Activated CD4-positive, alpha-beta memory T cell treated with anti-CD3 and anti-CD28 coated beads for 36 hours (primary cell): ENCODE results near the gene C1QBP. TPM values are rescaled to one million over a fixed set of nuclear protein-coding genes. Genes with fewer than 3 reads are reported as not detected.
A peak's percentile ranks its signal among the peaks of the same experiment; 100 is the strongest.
"Not testable (repeated sequence)": the region's sequence is repeated elsewhere in the genome, so short reads cannot be mapped to it uniquely, and the experiment has no call there.

Experiments
- CTCF ChIA-PET: fragments of 350-600 bp; sonication (Branson Sonifier 250); formaldehyde crosslinking; loops from one replicate; lab custom pipeline; 2021; ENCODE audit warnings: antibody characterized with exemption, inconsistent platforms; lab: Charles Lee
- POLR2A ChIA-PET: fragments of 350-600 bp; sonication (Branson Sonifier 250); formaldehyde crosslinking; loops from one replicate; lab custom pipeline; 2021; ENCODE audit warnings: antibody characterized with exemption; lab: Charles Lee
- DNase-seq: peaks from one replicate; pipeline ENCODE4 v3.0.0-alpha.2; 2020
- H3K27ac Mint-ChIP-seq: one replicate; pipeline ENCODE4 v1.8.0; 2021; ENCODE audit warnings: mixed read lengths
- H3K27me3 Mint-ChIP-seq: one replicate; pipeline ENCODE4 v1.8.0; 2021; ENCODE audit warnings: mixed read lengths
- H3K36me3 Mint-ChIP-seq: one replicate; pipeline ENCODE4 v1.8.0; 2021; ENCODE audit warnings: mixed read lengths
- H3K4me1 Mint-ChIP-seq: one replicate; pipeline ENCODE4 v1.8.0; 2021; ENCODE audit warnings: low read depth, mixed read lengths
- H3K4me3 Mint-ChIP-seq: one replicate; pipeline ENCODE4 v1.8.0; 2021; ENCODE audit warnings: mild to moderate bottlenecking, mixed read lengths
- H3K9me3 Mint-ChIP-seq: one replicate; pipeline ENCODE4 v1.8.0; 2021; ENCODE audit warnings: mixed read lengths
- intact Hi-C: fragments of 100-400 bp; cut with micrococcal nuclease; formaldehyde crosslinking; loops from one replicate; pipeline ENCODE4 v1.15.1; 2023
- total RNA-seq, 2 experiments: library from RNA; stranded (reverse); gene quantifications; one replicate each; pipeline ENCODE4 v1.2.3, GENCODE V29; 2021

The C1QBP gene
- total RNA-seq, 2 experiments from 2014 or later, result 342 TPM

GRCh38 chr17:5431234-5431633, 7.7 kb downstream of the C1QBP start:
- not testable (repeated sequence) for H3K9me3 Mint-ChIP-seq

GRCh38 chr17:5430413-5430999, 8.4 kb downstream of the C1QBP start:
- CTCF ChIA-PET, result interaction anchor here (0.8 to 2.9 kb wide), 2 partner anchors 9 to 11 kb away, joined by 3 to 14 read pairs; partner anchors contain the start of gene C1QBP
- peaks cover 55% of the 10 kb centered on the region for H3K36me3 Mint-ChIP-seq
- H3K4me3 Mint-ChIP-seq, result no peak overlapping the region
- no peak for DNase-seq
- H3K27me3 Mint-ChIP-seq, result no peaks in the 10 kb centered on the region
- intact Hi-C loops, result no loop called here
- POLR2A ChIA-PET, result no interaction called here
- no peaks in the 10 kb centered on the region for H3K9me3 Mint-ChIP-seq
- H3K27ac Mint-ChIP-seq, result peak overlapping the region; percentile 56
- H3K4me1 Mint-ChIP-seq, result peaks cover 8% of the 10 kb centered on the region

More at GRCh38 chr17:5431234-5431633, 7.7 kb downstream of the C1QBP start:
- H3K27me3 Mint-ChIP-seq, POLR2A ChIA-PET, H3K4me3 Mint-ChIP-seq, intact Hi-C loops, DNase-seq: not testable (repeated sequence)
- peaks cover 51% of the 10 kb centered on the region for H3K36me3 Mint-ChIP-seq
- CTCF ChIA-PET, result interaction anchor here (2.9 kb wide), 1 partner anchor 8 kb away, joined by 14 read pairs; the partner anchor contains the start of gene C1QBP
- peaks cover 12% of the 10 kb centered on the region for H3K4me1 Mint-ChIP-seq
- peak overlapping the region; percentile 3 for H3K27ac Mint-ChIP-seq

GRCh38 chr17:5429191-5429887, 9.6 kb downstream of the C1QBP start:
- ChIA-PET CTCF (interaction anchor here (2.9 kb wide), 1 partner anchor 10 kb away, joined by 14 read pairs; the partner anchor contains the start of gene C1QBP), POLR2A (interaction anchor here (1.3 kb wide), 1 partner anchor 10 kb away, joined by 4 read pairs; the partner anchor contains the start of genes NUP88 and RPAIN)
- Mint-ChIP-seq H3K36me3 (peaks cover 54% of the 10 kb centered on the region), H3K27me3 (no peaks in the 10 kb centered on the region), H3K9me3 (no peaks in the 10 kb centered on the region), H3K27ac (peak overlapping the region; percentile 14), H3K4me1 (peaks cover 2% of the 10 kb centered on the region), H3K4me3 (no peak overlapping the region)
- DNase-seq, result no peak
- intact Hi-C loops, result no loop called here

GRCh38 chr17:5425826-5426225, 13.1 kb downstream of the C1QBP start:
- CTCF ChIA-PET, result interaction anchor here (1.1 kb wide), 1 partner anchor 14 kb away, joined by 4 read pairs; the partner anchor contains the start of gene C1QBP
- Mint-ChIP-seq H3K9me3 (no peaks in the 10 kb centered on the region), H3K4me3 (no peak overlapping the region), H3K27me3 (no peaks in the 10 kb centered on the region), H3K4me1 (peaks cover 23% of the 10 kb centered on the region), H3K36me3 (peaks cover 46% of the 10 kb centered on the region), H3K27ac (no peak overlapping the region)
- POLR2A ChIA-PET, result interaction anchor here (0.6 kb wide), 1 partner anchor 712 kb away, joined by 3 read pairs; no protein-coding TSS in a partner anchor
- intact Hi-C loops, result no loop called here
- DNase-seq, result no peak

- H3K36me3 Mint-ChIP-seq, result peaks cover 45% of the 10 kb centered on the region
- intact Hi-C loops, result no loop called here
- ChIA-PET CTCF (interaction anchor here (1.2 kb wide), 1 partner anchor 14 kb away, joined by 6 read pairs; the partner anchor contains the start of gene C1QBP), POLR2A (no interaction called here)
- H3K27ac Mint-ChIP-seq, result no peak overlapping the region
- no peak for DNase-seq
- peaks cover 28% of the 10 kb centered on the region for H3K4me1 Mint-ChIP-seq
- H3K9me3 Mint-ChIP-seq, result no peaks in the 10 kb centered on the region
- no peaks in the 10 kb centered on the region for H3K27me3 Mint-ChIP-seq
- H3K4me3 Mint-ChIP-seq, result no peak overlapping the region
These were observed 14.0 kb downstream of the C1QBP start for GRCh38 chr17:5424909-5425308.

GRCh38 chr17:5422505-5422904, 16.4 kb downstream of the C1QBP start:
- Mint-ChIP-seq H3K27ac (peak overlapping the region; percentile 9), H3K27me3 (no peaks in the 10 kb centered on the region), H3K4me1 (peaks cover 37% of the 10 kb centered on the region), H3K36me3 (peaks cover 48% of the 10 kb centered on the region), H3K9me3 (no peaks in the 10 kb centered on the region), H3K4me3 (no peak overlapping the region)
- intact Hi-C loops, result no loop called here
- no peak for DNase-seq
- ChIA-PET CTCF (interaction anchor here (3.1 kb wide), 1 partner anchor 17 kb away, joined by 17 read pairs; the partner anchor contains the start of gene C1QBP), POLR2A (no interaction called here)

GRCh38 chr17:5419959-5420653, 18.8 kb downstream of the C1QBP start, which contains the start of gene RPAIN:
Gene RPAIN (plus strand): TSS chr17:5420182. CDS start chr17:5420211, 29 bp downstream.
- H3K27me3 Mint-ChIP-seq, result no peaks in the 10 kb centered on the region
- no peaks in the 10 kb centered on the region for H3K9me3 Mint-ChIP-seq
- POLR2A ChIA-PET, result interaction anchor here (1.0 to 2.4 kb wide), 6 partner anchors 9 to 66 kb away, joined by 4 to 30 read pairs (median 6); partner anchors contain the start of genes C1QBP, DERL2 and MIS12
- H3K36me3 Mint-ChIP-seq, result peaks cover 40% of the 10 kb centered on the region
- peak within 1 kb of the TSS; percentile 98 for H3K27ac Mint-ChIP-seq
- CTCF ChIA-PET, result interaction anchor here (0.9 to 3.1 kb wide), 3 partner anchors 19 to 20 kb away, joined by 5 to 26 read pairs (median 17); partner anchors contain the start of gene C1QBP
- DNase-seq, result peak; percentile 93
- H3K4me3 Mint-ChIP-seq, result peak within 1 kb of the TSS; percentile 99
- intact Hi-C loops, result loop anchor here (1.0 to 5.0 kb wide), 6 partner anchors 19 to 473 kb away; partner anchors contain the start of genes C1QBP, DERL2, DHX33 and MIS12
- H3K4me1 Mint-ChIP-seq, result peaks cover 50% of the 10 kb centered on the region

GRCh38 chr17:5419356-5419958, 19.5 kb downstream of the C1QBP start, which contains the start of gene NUP88:
Gene NUP88 (minus strand): TSS chr17:5419662. CDS start chr17:5419650, 12 bp downstream.
- Mint-ChIP-seq H3K4me3 (peak within 1 kb of the TSS; percentile 99), H3K27me3 (no peaks in the 10 kb centered on the region), H3K4me1 (peaks cover 50% of the 10 kb centered on the region), H3K27ac (peak within 1 kb of the TSS; percentile 98), H3K9me3 (no peaks in the 10 kb centered on the region), H3K36me3 (peaks cover 37% of the 10 kb centered on the region)
- ChIA-PET POLR2A (interaction anchor here (0.6 to 2.4 kb wide), 7 partner anchors 9 to 66 kb away, joined by 4 to 30 read pairs (median 7); partner anchors contain the start of genes C1QBP, DERL2 and MIS12), CTCF (interaction anchor here (0.9 to 2.1 kb wide), 2 partner anchors 19 to 21 kb away, joined by 5 to 26 read pairs; partner anchors contain the start of gene C1QBP)
- intact Hi-C loops, result loop anchor here (1.0 to 5.0 kb wide), 6 partner anchors 20 to 472 kb away; partner anchors contain the start of genes C1QBP, DERL2, DHX33 and MIS12
- peak; percentile 98 for DNase-seq

GRCh38 chr17:5418858-5419355, 20.0 kb downstream of the C1QBP start:
- CTCF ChIA-PET, result interaction anchor here (0.9 to 2.1 kb wide), 2 partner anchors 20 to 22 kb away, joined by 5 to 26 read pairs; partner anchors contain the start of gene C1QBP
- POLR2A ChIA-PET, result interaction anchor here (0.6 to 2.4 kb wide), 7 partner anchors 8 to 67 kb away, joined by 4 to 30 read pairs (median 7); partner anchors contain the start of genes C1QBP, DERL2 and MIS12
- intact Hi-C loops, result loop anchor here (1.0 to 5.0 kb wide), 6 partner anchors 20 to 472 kb away; partner anchors contain the start of genes C1QBP, DERL2, DHX33 and MIS12
- Mint-ChIP-seq H3K4me3 (peak overlapping the region; percentile 99), H3K9me3 (no peaks in the 10 kb centered on the region), H3K27ac (peak overlapping the region; percentile 98), H3K27me3 (no peaks in the 10 kb centered on the region), H3K4me1 (peaks cover 53% of the 10 kb centered on the region), H3K36me3 (peaks cover 36% of the 10 kb centered on the region)
- DNase-seq, result peak; percentile 80

GRCh38 chr17:5416901-5417300, 22.1 kb downstream of the C1QBP start:
- Mint-ChIP-seq H3K9me3 (no peaks in the 10 kb centered on the region), H3K4me1 (peaks cover 61% of the 10 kb centered on the region), H3K27me3 (no peaks in the 10 kb centered on the region), H3K27ac (no peak overlapping the region), H3K36me3 (peaks cover 43% of the 10 kb centered on the region), H3K4me3 (peak overlapping the region; percentile 56)
- no peak for DNase-seq
- intact Hi-C loops, result loop anchor here (5.0 kb wide), 4 partner anchors 50 to 470 kb away; partner anchors contain the start of genes DHX33, PFN1 and ZNF594
- ChIA-PET CTCF (interaction anchor here (0.5 to 1.1 kb wide), 2 partner anchors 135 to 179 kb away, joined by 3 to 5 read pairs; no protein-coding TSS in a partner anchor), POLR2A (interaction anchor here (1.1 kb wide), 1 partner anchor 69 kb away, joined by 6 read pairs; the partner anchor contains the start of genes DERL2 and MIS12)
